OCI-LY1 (cell line): Measurements from ENCODE around the gene CTNNA3.

Experiments used
- H2AFZ ChIP-seq: fragments of 200-600 bp; sonication (generic), shearing (Covaris generic); 2 replicates; pipeline ENCODE4 v1.6.0; 2014; ENCODE audit warnings: antibody characterized with exemption, mild to moderate bottlenecking, low read length
- H3F3A ChIP-seq: fragments of 200-600 bp; sonication (generic), shearing (Covaris generic); 2 replicates; pipeline ENCODE4 v1.6.0; 2014; ENCODE audit warnings: mild to moderate bottlenecking, antibody characterized with exemption, low read length, moderate library complexity; ENCODE audit not compliant: insufficient read depth
- H3K27ac ChIP-seq: fragments of 200-600 bp; sonication (generic); 2 replicates; pipeline ENCODE4 v1.5.1; 2014; ENCODE audit warnings: low read length, mixed run types, mild to moderate bottlenecking, low read depth; ENCODE audit not compliant: poor library complexity, severe bottlenecking
- H3K27me3 ChIP-seq: fragments of 200-600 bp; sonication (generic); 2 replicates; pipeline ENCODE4 v1.6.0; 2014; ENCODE audit warnings: antibody characterized with exemption, mild to moderate bottlenecking, low read length, moderate library complexity; ENCODE audit not compliant: insufficient read depth
- H3K36me3 ChIP-seq: fragments of 200-600 bp; sonication (generic); 2 replicates; pipeline ENCODE4 v1.6.1; 2014; ENCODE audit warnings: mild to moderate bottlenecking, antibody characterized with exemption, low read length, moderate library complexity, mixed read lengths; ENCODE audit not compliant: insufficient read depth
- H3K4me1 ChIP-seq: fragments of 200-600 bp; sonication (generic); 2 replicates; pipeline ENCODE4 v1.5.1; 2014; ENCODE audit warnings: mild to moderate bottlenecking, low read length, moderate library complexity; ENCODE audit not compliant: insufficient read depth, severe bottlenecking
- H3K4me2 ChIP-seq: fragments of 200-600 bp; sonication (generic), shearing (Covaris generic); 2 replicates; pipeline ENCODE4 v1.6.1; 2014; ENCODE audit warnings: low read length
- H3K4me3 ChIP-seq: fragments of 200-600 bp; sonication (generic); 2 replicates; pipeline ENCODE4 v1.5.1; 2014; ENCODE audit warnings: low read length, low read depth, mild to moderate bottlenecking, mixed read lengths; ENCODE audit not compliant: poor library complexity, severe bottlenecking
- H3K79me2 ChIP-seq: fragments of 200-600 bp; shearing (Covaris generic); 2 replicates; pipeline ENCODE4 v1.6.1; 2016; ENCODE audit warnings: mixed run types, low read length, mixed read lengths; ENCODE audit not compliant: insufficient read depth
- H3K9ac ChIP-seq: fragments of 200-600 bp; sonication (generic), shearing (Covaris generic); 2 replicates; pipeline ENCODE4 v1.6.1; 2014; ENCODE audit warnings: mild to moderate bottlenecking, low read length, mixed read lengths
- H3K9me2 ChIP-seq: fragments of 200-600 bp; sonication (generic), shearing (Covaris generic); 2 replicates; pipeline ENCODE4 v1.6.1; 2014; ENCODE audit warnings: low read depth, mild to moderate bottlenecking, low read length, mixed read lengths
- H3K9me3 ChIP-seq: fragments of 200-600 bp; shearing (Covaris generic); 2 replicates; pipeline ENCODE4 v1.6.1; 2014; ENCODE audit warnings: low read length, mixed read lengths
- H4K20me1 ChIP-seq: fragments of 200-600 bp; sonication (generic), shearing (Covaris generic); 2 replicates; pipeline ENCODE4 v1.6.0; 2016; ENCODE audit warnings: mild to moderate bottlenecking, low read length; ENCODE audit not compliant: insufficient read depth
- EZH2 ChIP-seq: fragments of 200-600 bp; sonication (generic), shearing (Covaris generic); IDR thresholded peaks from 2 replicates; pipeline ENCODE4 v1.8.0; 2017; ENCODE audit warnings: borderline replicate concordance, mixed run types, mild to moderate bottlenecking, antibody characterized with exemption, low read length, moderate library complexity, mixed read lengths
- TF ChIP-seq, protein P1 (sequence below): fragments of 200-600 bp; sonication (generic), shearing (Covaris generic); IDR thresholded peaks from 2 replicates; pipeline ENCODE4 v1.5.1; 2017; ENCODE audit warnings: mild to moderate bottlenecking, antibody characterized with exemption, low read length, moderate library complexity, mixed read lengths

The CTNNA3 gene

GRCh38 chr10:66350622-66351399 is 1345.2 kb downstream of the CTNNA3 start:
- H3K9me3 ChIP-seq = no peaks in the 10 kb centered on the region
- TF ChIP-seq EZH2 = no peak
- TF ChIP-seq, protein P1, sequence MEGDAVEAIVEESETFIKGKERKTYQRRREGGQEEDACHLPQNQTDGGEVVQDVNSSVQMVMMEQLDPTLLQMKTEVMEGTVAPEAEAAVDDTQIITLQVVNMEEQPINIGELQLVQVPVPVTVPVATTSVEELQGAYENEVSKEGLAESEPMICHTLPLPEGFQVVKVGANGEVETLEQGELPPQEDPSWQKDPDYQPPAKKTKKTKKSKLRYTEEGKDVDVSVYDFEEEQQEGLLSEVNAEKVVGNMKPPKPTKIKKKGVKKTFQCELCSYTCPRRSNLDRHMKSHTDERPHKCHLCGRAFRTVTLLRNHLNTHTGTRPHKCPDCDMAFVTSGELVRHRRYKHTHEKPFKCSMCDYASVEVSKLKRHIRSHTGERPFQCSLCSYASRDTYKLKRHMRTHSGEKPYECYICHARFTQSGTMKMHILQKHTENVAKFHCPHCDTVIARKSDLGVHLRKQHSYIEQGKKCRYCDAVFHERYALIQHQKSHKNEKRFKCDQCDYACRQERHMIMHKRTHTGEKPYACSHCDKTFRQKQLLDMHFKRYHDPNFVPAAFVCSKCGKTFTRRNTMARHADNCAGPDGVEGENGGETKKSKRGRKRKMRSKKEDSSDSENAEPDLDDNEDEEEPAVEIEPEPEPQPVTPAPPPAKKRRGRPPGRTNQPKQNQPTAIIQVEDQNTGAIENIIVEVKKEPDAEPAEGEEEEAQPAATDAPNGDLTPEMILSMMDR = no peak
- no peaks in the 10 kb centered on the region for H3K4me1 ChIP-seq
- no peak overlapping the region for H3K27ac ChIP-seq
- no peak overlapping the region for H3K9ac ChIP-seq
- no peaks in the 10 kb centered on the region for H3K36me3 ChIP-seq
- H2AFZ ChIP-seq = no peak overlapping the region
- no peak overlapping the region for H3K4me2 ChIP-seq
- H3F3A ChIP-seq = no peaks in the 10 kb centered on the region
- no peaks in the 10 kb centered on the region for H3K79me2 ChIP-seq
- H4K20me1 ChIP-seq = no peaks in the 10 kb centered on the region
- no peak overlapping the region for H3K4me3 ChIP-seq
- no peaks in the 10 kb centered on the region for H3K9me2 ChIP-seq
- H3K27me3 ChIP-seq = no peaks in the 10 kb centered on the region

GRCh38 chr10:66349726-66350125 is 1346.3 kb downstream of the CTNNA3 start:
- no peak overlapping the region for H3K4me3 ChIP-seq
- H3K4me2 ChIP-seq = no peak overlapping the region
- H4K20me1 ChIP-seq = no peaks in the 10 kb centered on the region
- H3K27ac ChIP-seq = no peak overlapping the region
- no peaks in the 10 kb centered on the region for H3K27me3 ChIP-seq
- no peaks in the 10 kb centered on the region for H3K79me2 ChIP-seq
- H2AFZ ChIP-seq = no peak overlapping the region
- no peaks in the 10 kb centered on the region for H3F3A ChIP-seq
- H3K9me3 ChIP-seq = no peaks in the 10 kb centered on the region
- H3K4me1 ChIP-seq = no peaks in the 10 kb centered on the region
- no peak overlapping the region for H3K9ac ChIP-seq
- H3K9me2 ChIP-seq = no peaks in the 10 kb centered on the region
- H3K36me3 ChIP-seq = no peaks in the 10 kb centered on the region
- TF ChIP-seq EZH2 = no peak
- TF ChIP-seq, protein P1 = no peak

GRCh38 chr10:66349076-66349475 is 1346.9 kb downstream of the CTNNA3 start:
- H3K4me2 ChIP-seq = no peak overlapping the region
- no peak overlapping the region for H2AFZ ChIP-seq
- H3K4me3 ChIP-seq = no peak overlapping the region
- no peak overlapping the region for H3K27ac ChIP-seq
- TF ChIP-seq, protein P1 = no peak
- TF ChIP-seq EZH2 = no peak
- no peaks in the 10 kb centered on the region for H3F3A ChIP-seq
- no peaks in the 10 kb centered on the region for H3K9me3 ChIP-seq
- no peaks in the 10 kb centered on the region for H3K79me2 ChIP-seq
- H4K20me1 ChIP-seq = no peaks in the 10 kb centered on the region
- H3K9me2 ChIP-seq = no peaks in the 10 kb centered on the region
- H3K4me1 ChIP-seq = no peaks in the 10 kb centered on the region
- H3K36me3 ChIP-seq = no peaks in the 10 kb centered on the region
- H3K9ac ChIP-seq = no peak overlapping the region
- H3K27me3 ChIP-seq = no peaks in the 10 kb centered on the region
